Measurements from ENCODE around the gene MINK1.
"Not testable (repeated sequence)": the region's sequence is repeated elsewhere in the genome, so short reads cannot be mapped to it uniquely, and the experiment has no call there.

Gene MINK1

DNA sequence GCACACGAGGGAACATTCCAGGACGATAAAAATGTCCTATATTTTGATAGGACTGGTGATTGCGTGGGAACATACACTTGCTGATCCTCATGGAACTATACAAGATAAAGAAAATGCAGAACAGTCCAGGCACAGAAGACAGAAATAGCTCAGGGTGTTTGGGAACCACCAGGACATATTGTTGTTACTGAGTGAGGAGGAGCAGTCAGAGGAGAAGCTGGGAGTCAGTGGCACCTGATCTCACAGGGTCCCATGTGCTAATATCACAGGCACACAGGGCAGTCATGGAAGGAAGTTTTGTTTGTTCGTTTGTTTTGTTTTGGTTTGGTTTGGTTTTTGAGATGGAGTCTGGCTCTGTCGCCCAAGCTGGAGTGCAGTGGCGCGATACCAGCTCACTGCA, 20.4 kb upstream of the MINK1 start:
- no peak for FAIRE-seq

DNA sequence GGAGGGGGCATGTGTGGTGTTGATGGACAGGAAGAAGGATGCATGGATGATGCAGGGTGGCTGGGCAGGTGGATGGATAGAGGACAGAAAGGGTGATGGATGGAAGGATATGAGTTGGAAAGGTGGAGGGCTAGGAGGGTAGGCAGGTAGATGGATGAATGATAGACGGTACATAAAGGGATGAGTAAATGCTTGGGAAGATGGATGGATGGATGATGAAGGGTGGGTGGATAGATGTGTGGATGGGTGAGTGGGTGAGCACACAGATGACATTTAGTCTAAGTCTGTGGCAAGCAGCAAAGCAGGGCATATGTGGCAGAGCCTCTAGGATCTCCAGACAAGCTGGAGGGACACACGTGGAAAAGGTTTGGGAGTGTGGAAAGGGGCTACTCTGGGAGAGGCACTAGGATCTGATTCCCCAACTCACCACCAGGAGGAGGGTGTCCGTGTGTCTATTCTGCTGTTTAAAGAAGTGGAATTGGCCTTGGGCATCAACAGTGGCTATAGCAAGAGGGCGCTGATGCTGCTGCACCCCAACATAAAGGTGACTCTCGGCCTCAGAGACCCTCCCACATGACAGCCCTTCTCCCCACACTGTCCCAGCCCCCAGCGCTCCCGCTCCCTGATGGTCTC, 18.0 kb upstream of the MINK1 start:
- no peak for FAIRE-seq

DNA sequence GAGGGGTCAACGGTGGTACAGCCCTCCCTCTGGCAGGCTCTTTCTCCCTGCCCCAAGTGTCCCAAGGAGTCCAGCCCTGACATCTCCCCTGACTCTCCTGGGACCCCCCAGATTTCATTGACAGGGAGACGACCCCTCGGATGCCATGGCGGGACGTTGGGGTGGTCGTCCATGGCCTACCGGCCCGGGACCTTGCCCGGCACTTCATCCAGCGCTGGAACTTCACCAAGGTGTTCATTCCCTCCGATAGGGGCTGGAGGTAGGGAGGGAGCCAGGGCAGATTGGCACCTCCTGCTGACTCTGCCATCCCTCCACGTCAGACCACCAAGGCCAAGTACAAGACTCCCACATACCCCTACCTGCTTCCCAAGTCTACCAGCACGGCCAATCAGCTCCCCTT, 16.3 kb upstream of the MINK1 start:
- FAIRE-seq, result no peak

DNA sequence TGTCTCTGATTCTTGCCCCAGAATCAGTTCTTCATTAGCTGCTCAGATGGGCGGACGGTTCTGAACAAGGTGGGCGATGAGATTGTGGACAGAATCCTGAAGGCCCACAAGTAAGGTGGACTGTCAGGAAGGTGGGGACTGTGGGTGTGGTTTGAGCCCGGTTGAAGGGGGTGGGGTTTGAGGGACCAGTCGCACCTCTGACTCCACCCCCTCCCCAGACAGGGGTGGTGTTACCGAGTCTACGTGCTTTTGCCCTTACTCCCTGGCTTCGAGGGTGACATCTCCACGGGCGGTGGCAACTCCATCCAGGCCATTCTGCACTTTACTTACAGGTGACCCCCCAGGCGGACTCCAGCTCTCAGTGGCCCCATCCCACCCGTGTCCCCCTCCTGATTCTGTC, 14.9 kb upstream of the MINK1 start:
- no peak for FAIRE-seq

DNA sequence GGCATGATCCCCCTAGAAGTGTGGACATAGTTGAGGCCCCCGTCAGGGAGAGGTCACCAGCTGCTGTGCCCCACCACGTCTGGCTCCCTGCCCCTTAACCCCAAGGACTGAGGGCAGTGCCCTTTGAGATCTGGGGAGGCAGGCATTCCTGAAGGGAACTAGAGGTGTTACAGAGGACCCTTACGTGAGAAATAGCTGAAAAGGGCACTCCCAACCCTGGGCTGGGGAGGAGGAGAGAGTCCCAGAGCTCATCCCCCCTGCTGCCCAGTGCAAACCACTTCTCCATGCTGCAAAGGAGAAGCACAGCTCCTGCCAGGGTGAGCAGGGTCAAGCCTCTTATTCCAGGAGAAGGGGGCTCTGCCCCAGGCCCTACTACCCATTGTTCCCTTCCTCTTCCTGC, 10.3 kb upstream of the MINK1 start:
- FAIRE-seq, result no peak

DNA sequence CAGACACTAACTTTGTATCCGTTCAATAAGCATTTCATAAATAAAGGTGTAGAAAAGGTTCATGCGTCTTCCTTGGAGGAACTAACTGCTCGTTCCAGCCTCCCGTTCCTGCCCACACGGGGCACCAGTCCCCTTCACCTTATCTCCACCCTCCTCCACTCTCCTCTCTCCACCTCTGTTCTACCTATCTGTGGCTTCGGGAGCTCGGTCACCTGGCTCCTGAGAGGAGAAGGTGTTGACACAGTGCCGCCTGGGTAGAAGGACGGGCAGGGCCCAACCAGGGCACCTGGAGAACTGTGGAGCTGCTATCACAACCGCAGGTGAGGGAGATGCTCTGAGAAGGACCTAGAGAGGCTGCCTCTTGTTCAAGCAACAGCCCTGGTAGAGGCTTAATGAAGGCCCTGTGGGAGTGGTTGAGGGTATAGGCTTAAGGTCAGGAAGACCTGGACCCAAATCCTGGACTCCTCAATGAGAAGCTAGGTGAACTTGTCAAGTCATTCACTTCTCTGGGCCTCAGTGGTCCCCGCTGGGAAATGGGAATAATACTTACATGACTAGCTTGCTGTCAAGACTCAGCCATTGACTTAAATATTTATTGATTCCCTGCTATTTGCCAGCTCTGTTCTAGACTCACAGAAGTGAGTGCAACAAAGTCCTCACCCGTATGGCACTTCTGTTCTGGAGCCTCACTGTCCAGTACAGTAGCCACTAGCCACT, 9.6 kb upstream of the MINK1 start:
- FAIRE-seq, result no peak

DNA sequence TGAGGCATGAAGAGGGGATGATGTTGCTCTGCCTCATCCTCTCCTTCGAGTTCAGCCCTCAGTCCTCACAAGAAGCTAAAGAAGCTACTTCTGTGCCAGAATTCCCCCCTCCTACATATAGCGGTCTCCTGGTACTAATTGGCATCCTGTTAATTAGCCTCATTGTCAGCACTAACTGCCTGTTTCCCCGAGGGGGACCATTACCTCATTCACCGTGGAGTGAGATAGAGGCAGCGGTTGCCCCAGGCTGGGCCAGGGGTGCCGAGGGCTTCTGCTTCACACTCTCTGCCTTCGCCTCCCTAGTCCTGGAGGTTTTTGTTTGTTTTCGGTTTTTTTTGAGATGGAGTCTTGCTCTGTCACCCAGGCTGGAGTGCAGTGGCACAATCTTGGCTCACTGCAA, 5.7 kb upstream of the MINK1 start:
- no peak for FAIRE-seq

DNA sequence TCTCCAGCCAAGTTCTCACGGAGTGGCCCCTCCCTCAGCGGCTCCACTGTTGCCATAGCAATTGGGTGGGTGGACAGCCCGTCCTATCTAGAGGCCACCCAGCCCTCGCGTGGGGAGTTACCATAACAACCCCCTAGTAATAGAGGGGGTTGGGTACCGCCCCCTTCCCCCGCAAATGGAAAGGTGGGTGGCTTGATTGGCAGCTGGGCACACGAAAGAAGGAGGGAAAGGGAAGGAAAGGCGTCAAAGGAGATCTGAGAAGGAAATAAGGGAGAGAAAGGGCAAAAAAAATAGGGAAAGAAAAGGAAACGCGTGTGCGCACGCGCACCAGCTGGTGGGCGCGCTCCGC, 337 bp upstream of the MINK1 start:
- not testable (repeated sequence) for FAIRE-seq

DNA sequence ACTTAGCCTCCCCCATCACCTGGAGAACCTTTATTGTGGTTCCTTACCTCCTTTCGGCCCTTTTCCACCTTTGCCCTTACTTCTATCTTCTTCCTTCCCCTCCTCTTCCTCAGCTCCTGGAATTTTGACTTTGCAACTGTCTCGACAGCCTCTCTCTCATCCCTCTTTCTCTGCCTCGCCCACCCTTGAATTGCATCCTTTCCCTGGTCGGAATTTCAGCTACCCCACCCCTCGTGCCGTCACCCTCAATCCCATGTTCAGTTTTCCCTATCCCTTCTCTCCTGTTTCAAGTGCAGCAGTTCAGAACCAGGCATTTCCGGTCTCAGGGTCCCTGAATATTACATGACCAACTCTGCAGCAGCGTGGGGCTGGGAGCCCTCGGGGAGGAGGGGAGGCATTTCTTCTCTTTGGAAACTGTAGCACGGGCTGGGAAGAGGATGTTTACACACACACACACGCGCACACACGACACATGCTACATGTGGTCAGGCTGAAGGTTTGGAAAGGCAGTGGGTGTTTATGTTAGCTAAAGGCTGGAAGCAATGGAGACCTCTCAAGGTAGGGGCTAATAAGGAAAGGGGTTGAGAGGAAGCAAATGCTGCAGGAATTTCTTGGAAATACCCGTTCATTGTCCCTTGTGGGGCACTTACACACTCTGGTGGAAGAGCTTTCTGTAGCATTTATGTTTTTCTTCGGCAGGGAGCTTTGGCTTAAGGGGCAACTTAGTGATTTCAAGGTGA, 971 bp downstream of the MINK1 start:
- no peak for FAIRE-seq

DNA sequence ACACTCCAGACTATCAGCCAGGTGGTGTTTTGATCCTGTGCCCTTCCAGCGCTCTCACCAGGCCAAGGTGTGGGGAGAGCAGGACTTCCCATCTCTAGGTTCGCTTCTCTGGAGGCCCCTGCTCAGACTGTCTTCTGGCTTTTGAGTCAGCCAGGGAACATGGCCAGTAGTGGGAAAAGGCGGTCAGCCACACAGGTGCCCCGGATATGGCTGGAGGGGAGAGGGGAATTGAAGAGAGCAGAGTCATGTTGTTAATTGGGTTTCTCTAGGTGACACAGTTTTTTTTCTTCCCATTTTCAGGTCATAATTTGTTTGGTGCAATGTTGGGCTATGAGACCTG, 1.5 kb downstream of the MINK1 start:
- FAIRE-seq, result no peak

DNA sequence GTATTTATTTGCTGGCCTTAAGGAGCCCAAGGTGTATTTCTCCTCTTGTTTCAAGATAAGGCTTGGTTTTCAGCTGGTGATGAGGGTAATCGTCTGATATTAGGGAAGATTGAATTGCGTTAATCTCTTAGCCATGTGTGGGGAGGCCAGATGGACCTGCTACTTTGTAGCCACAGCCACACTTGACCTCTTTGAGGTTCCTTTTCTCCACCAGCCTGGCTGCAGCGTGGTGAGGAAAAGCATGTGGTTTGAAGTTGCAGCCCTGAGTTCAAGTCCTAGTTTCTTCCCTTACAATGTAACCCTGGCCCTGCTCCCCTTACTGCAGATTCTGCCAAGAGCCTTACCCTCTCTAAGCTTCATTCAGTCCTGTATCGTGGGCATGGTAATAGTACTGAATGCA, 3.1 kb downstream of the MINK1 start:
- no peak for FAIRE-seq

DNA sequence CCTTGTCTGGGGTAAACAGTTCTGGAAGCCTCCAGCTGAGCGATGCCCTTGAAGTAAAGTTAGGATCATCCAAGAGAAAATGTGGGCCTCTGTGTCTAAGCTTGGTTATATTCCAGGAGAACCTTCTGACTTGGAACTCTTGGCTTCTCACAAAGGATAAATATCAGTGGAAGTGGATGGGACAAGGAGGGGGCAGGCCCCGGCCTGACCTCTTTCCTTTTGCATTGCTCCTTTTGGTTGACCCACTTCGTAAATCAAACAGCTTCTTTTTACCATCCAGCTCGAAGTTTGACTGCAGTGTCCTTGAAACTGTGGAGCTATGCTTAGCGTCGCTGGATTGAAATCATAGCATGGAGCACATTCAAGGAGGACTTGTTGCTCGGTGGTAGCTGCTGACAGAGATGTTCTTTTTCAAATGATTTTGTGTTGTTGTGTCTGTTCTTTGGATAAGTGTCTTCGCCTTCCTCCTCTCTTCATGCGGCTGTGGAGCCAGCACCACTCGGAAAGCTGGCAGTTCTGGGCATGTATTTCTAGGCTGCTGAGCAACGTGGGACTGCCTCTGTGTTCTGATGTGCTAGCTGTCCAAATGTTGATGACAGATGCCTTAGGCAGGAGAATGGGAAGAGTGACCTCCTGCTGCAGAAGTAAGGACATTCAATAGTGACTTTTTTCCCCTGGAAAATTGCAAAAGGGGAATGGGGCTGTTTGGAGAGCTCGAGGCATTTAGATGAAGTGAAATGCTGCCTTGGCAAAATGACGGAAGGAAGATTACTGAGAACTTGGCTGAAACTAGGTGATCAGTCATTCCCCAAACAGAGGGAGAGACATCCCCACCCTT, 4.5 kb downstream of the MINK1 start:
- FAIRE-seq, result no peak

DNA sequence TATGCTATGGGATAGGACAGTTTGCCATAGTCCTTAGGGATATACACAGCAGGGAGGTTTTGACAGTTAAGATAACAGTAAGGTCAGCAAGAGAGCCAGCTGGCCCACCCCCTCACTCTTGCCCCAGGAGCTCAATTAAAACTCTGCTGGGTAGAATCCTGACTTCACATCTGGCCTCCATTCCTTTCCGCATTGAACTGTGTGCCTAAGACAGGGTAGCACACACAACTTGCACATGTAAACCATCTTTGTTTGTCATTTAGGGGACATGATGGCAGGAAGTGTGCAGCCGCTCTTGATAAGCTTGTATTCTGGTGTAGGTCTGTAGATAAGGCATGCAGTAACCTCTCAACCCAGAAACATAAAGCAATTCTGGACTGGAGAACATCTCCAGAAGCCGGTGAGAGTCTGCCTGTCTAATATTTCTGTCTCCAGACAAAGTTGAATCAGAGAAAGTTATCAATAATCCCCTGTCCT, 5.2 kb downstream of the MINK1 start:
- FAIRE-seq, result no peak

DNA sequence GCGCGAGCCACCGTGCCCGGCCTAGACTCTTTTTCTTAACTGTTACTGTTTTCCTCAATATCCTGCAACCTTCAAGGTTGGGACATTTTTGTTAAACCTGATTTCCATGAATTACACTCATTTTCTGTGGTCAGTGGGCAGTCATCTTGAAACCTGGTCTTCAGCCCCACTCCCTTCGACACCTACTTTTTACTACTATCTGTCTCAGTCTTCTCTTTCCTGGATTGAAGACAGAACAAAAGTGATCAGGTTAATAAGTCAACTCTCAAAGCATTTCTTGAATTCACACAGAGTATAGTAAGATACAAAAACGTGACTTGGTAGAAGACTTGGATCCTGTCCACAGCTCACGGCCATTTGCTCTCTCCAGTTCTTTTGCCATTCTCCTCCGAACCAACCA, 6.1 kb downstream of the MINK1 start:
- FAIRE-seq, result no peak

DNA sequence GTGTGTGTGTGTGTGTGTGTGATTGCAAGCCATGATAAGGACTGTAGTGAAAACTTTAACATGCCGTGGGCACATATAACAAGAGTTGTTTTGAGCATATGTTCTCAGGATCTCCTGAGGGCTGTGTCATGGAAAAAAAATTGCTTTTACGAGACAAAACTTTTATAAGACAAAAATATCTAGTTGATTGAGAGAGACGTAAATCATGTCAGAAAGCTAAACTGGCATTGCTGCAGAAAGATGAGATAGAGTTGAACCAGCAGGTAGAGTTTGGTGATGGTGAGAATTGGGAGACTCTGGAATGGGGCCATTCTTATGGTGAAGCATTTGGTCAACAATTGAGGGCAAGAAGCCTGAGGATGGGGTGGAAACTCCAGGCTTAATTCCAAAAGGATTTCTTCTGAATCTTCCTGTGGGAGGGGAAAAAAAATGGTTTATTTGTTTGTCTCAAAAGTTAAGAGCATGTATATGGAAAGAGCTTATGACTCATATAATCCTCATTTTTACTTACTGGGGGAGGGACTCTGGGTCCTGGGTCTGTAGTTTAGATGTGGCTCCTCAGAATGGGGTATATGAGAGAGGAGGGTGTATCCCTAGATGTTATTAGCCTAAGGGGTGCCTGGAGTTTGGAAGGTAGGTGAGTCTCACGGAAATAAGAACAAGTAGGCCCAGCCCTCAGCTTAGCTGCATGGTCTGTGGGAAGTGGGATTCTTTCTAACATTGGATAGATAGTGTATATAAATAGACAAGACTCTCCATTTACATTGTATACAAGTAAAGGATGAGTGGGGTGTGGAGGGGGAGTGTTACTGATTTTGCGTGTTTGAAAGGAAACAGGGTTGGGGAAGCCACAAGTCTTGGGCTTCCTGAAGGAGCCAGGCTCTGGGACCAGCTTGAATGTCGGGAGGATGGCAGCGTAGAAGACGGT, 7.1 kb downstream of the MINK1 start:
- FAIRE-seq, result no peak

DNA sequence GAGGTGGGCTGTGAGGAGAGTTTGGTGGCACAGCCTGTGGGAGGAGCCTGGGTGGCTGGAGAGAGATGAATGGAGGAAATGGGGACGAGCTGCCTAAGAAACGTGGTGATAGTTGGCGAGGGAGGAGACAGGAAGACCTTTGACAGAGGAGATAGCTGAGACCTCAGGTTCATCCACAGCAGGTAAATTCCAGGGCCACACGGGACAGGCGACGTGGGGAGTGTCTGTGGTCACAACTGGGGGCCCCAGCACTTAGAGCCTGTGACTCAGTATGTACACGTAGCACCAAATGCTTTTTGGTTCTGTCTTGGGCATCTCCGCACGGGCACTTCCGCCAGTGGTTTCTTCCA, 7.7 kb downstream of the MINK1 start:
- FAIRE-seq, result no peak

DNA sequence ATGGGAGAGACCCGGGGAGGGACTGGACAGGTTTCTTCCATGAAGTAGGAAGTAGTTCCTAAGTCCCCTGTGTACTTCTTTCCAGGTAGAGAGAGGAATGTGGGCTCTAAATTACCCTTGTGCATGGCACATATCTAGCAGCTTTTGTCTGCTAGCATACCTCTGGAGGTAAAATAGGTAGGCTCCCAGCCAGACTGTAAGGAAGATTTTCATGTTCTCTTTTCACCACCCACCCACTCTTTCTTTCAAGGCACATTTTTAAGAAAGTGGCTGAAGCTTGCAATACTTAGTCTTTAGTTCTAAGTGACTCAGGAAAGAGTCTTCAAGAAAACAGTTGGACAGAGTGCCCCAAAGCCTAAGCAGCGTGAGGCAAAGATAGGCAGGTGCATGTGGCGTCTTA, 9.2 kb downstream of the MINK1 start:
- FAIRE-seq, result no peak

DNA sequence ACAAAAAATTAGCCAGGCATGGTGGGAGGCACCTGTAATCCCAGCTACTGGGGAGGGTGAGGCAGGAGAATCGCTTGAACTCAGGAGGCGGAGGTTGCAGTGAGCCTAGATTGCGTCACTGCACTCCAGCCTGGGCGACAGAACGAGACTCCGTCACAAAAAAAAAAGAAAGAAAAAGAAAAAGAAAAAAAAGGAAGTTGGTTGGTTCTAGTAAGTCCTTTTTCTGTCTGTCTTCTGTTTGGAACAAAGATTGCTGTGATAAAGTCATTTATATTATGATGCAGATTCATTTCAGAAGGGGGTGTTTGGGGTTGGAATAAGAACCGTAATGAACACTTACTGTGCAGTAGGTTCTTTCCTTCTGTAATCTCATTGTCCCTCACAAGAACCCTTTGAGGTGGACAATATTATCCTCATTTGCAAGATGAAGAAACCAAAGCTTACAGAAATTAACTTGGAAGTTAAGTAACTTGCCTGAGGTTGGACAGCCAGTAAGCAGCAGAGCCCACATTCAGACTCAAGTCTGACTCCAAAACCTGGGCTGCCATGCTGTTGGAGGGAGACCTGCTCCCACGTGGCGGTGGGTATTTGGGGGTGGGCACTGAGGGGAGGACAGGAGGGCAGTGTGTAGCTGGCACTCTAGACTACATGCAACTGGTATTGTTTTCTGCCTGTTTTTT, 10.3 kb downstream of the MINK1 start:
- no peak for FAIRE-seq

DNA sequence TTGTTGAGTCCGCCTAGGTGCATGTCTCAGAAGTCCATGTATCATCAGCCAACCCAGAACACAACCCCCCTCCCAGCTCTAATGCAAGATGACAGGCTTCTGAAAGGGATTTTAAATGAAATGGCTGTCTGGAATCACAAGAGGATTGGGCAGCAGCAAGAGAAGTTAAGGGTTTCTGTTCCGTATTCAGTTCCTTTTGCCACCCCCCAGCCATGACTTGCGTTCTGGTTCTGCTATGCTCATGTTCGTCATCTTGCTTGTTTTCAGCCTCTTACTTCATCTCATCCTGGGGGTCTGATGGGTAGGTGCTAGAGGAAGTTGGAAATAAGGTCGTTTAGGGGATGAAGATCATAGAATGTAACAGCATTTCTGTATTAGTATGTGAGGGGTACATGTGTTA, 12.0 kb downstream of the MINK1 start:
- FAIRE-seq, result no peak

DNA sequence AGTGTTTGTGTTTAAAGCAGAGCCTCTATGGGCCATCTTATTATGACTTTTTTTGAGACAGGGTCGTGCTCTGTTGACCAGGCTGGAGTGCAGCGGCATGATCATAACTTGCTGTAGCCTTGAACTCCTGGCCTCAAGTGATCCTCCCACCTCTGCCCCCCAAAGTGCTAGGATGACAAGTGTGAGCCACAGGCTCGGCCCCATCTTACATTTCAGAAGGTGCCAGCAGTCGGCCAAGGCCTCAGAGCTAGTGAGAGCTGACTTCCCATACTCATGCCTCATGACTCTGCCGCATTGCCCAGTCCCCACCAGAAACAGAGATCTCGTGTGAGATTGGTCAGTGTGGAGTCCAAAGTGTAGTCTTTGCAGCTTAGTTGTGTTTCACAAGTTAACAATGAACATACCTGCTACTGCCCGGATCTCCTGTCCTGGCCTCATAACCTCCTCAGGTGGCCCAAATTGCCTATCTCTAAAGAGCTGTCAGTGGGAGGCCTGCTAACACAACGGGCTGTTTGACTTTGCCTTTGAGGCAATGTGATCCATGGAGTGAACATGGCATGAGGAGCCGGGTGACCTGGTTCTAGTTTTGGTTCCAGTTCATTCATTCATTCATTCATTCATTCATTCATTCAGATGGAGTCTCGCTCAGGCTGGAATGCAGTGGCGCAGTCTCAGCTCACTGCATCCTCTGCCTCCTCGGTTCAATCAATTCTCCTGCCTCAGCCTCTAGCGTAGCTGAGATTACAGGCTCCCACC, 13.7 kb downstream of the MINK1 start:
- no peak for FAIRE-seq

DNA sequence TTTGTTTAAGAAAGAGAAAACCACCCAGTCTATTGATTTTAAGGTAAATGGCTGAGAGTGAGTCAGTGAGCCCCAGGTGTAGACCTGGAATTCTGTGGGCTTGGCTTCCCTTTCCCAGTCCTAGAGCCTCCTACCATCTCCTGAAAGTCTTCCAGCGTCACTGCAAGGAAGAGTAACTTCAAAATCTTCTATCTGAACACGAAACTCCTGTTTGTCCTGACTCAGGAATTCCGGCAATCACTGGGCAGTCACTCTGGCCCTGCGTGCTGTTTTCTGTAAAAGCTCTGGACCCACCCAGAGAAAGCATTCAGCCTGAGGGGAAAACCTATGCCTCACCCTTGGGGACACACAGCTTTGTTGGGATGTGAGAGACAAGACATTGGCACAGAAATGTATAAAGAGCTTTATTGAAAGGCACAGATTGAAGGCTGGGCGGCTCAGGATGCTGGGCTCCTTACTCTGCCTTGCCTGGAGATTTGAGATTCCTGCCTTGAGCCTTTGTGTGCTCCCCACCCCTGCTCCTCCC, 15.9 kb downstream of the MINK1 start:
- no peak for FAIRE-seq
